ENCODE results near the gene LNX2.

Gene LNX2

GRCh38 chr13:27572234-27572901, 48.0 kb downstream of the LNX2 start:
- no peak for DNase-seq (ENCODE audit: low read depth in 1 of 2, low spot score in 1 of 2)
- TF ChIP-seq POLR2AphosphoS5 (IDR thresholded peaks at IDR 0.05; ENCODE audit: low read depth) (no peak), GABPA (IDR thresholded peaks at IDR 0.05; ENCODE audit: low read depth) (no peak), REST (IDR thresholded peaks at IDR 0.05; ENCODE audit: insufficient replicate concordance, low read depth) (no peak), SPI1 (IDR thresholded peaks at IDR 0.05; ENCODE audit: borderline replicate concordance, low read depth) (no peak), CTCF (IDR thresholded peaks at IDR 0.05; ENCODE audit: insufficient read depth, low read length) (no peak)
- Histone ChIP-seq H3K27me3 (ENCODE audit: insufficient read depth, poor library complexity, severe bottlenecking) (no peaks in the 10 kb centered on the region), H3K27ac (replicated peaks) (no peak overlapping the region), H3K4me3 (replicated peaks; ENCODE audit: insufficient read depth, low read length) (no peak overlapping the region)

- TF ChIP-seq POLR2AphosphoS5 (IDR thresholded peaks at IDR 0.05; ENCODE audit: low read depth) (no peak), SPI1 (IDR thresholded peaks at IDR 0.05; ENCODE audit: borderline replicate concordance, low read depth) (no peak), GABPA (IDR thresholded peaks at IDR 0.05; ENCODE audit: low read depth) (no peak), REST (IDR thresholded peaks at IDR 0.05; ENCODE audit: insufficient replicate concordance, low read depth) (no peak), CTCF (IDR thresholded peaks at IDR 0.05; ENCODE audit: insufficient read depth, low read length) (no peak)
- Histone ChIP-seq H3K27me3 (ENCODE audit: insufficient read depth, poor library complexity, severe bottlenecking) (no peaks in the 10 kb centered on the region), H3K27ac (replicated peaks) (no peak overlapping the region), H3K4me3 (replicated peaks; ENCODE audit: insufficient read depth, low read length) (no peak overlapping the region)
- DNase-seq (ENCODE audit: low read depth in 1 of 2, low spot score in 1 of 2), result no peak
These were observed 49.4 kb downstream of the LNX2 start for GRCh38 chr13:27570906-27571305.

GRCh38 chr13:27569405-27569804, 50.9 kb downstream of the LNX2 start:
- no peak for TF ChIP-seq CTCF (IDR thresholded peaks at IDR 0.05; ENCODE audit: insufficient read depth, low read length)
- TF ChIP-seq GABPA (IDR thresholded peaks at IDR 0.05; ENCODE audit: low read depth), result no peak
- no peak for TF ChIP-seq SPI1 (IDR thresholded peaks at IDR 0.05; ENCODE audit: borderline replicate concordance, low read depth)
- TF ChIP-seq REST (IDR thresholded peaks at IDR 0.05; ENCODE audit: insufficient replicate concordance, low read depth), result no peak
- TF ChIP-seq POLR2AphosphoS5 (IDR thresholded peaks at IDR 0.05; ENCODE audit: low read depth), result no peak
- no peak overlapping the region for H3K4me3 ChIP-seq (replicated peaks; ENCODE audit: insufficient read depth, low read length)
- H3K27ac ChIP-seq (replicated peaks), result no peak overlapping the region
- DNase-seq (ENCODE audit: low read depth in 1 of 2, low spot score in 1 of 2), result no peak
- no peaks in the 10 kb centered on the region for H3K27me3 ChIP-seq (ENCODE audit: insufficient read depth, poor library complexity, severe bottlenecking)

All from HL-60 (cell line).